ENCODE results near the gene BAHCC1. TPM values are rescaled to one million over a fixed set of nuclear protein-coding genes. Genes with fewer than 3 reads are reported as not detected.

The BAHCC1 gene
- total RNA-seq, 3 donors from 2014 or later, result 7.4 to 17.0 (median 11.7) TPM

GRCh38 chr17:81513753-81514488, 118.7 kb downstream of the BAHCC1 start:
- no peaks in the 10 kb centered on the region for H3K27me3 ChIP-seq
- intact Hi-C loops (cut with DNase I; ENCODE audit: low total_unique reads), result no loop called here
- H3K36me3 ChIP-seq, result no peaks in the 10 kb centered on the region
- TF ChIP-seq POLR2A (IDR thresholded peaks at IDR 0.05) (peak; percentile 19), CTCF (IDR thresholded peaks at IDR 0.05) (no peak), POLR2AphosphoS5 (IDR thresholded peaks at IDR 0.05) (peak in 1 of 3 donors; percentile 48)
- peak overlapping the region; percentile 98 to 99 for H3K27ac ChIP-seq
- peaks cover 2 to 8% of the 10 kb centered on the region in 2 donors for H3K4me1 ChIP-seq
- peak; percentile 72 to 75 for DNase-seq (ENCODE audit: low spot score in 2 of 2)
- H3K4me3 ChIP-seq, result peak overlapping the region; percentile 79 to 98 (median 92)
- no peaks in the 10 kb centered on the region for H3K9me3 ChIP-seq

- DNase-seq (ENCODE audit: low spot score in 2 of 2), result no peak
- Histone ChIP-seq H3K4me1 (peaks cover 6 to 9% of the 10 kb centered on the region in 2 donors), H3K9me3 (no peaks in the 10 kb centered on the region), H3K27me3 (no peaks in the 10 kb centered on the region), H3K27ac (peak overlapping the region; percentile 98 to 99), H3K4me3 (peak overlapping the region; percentile 79 to 98 (median 92)), H3K36me3 (no peaks in the 10 kb centered on the region)
- TF ChIP-seq CTCF (IDR thresholded peaks at IDR 0.05) (no peak), POLR2AphosphoS5 (IDR thresholded peaks at IDR 0.05) (peak in 1 of 3 donors; percentile 53), POLR2A (IDR thresholded peaks at IDR 0.05) (no peak)
- intact Hi-C loops (cut with DNase I; ENCODE audit: low total_unique reads), result no loop called here
Measured at GRCh38 chr17:81514489-81514738, 119.2 kb downstream of the BAHCC1 start.

GRCh38 chr17:81514739-81515529, 119.7 kb downstream of the BAHCC1 start:
- TF ChIP-seq POLR2AphosphoS5 (IDR thresholded peaks at IDR 0.05) (peak in 1 of 3 donors; percentile 49), POLR2A (IDR thresholded peaks at IDR 0.05) (no peak), CTCF (IDR thresholded peaks at IDR 0.05) (no peak)
- DNase-seq (ENCODE audit: low spot score in 2 of 2), result peak; percentile 76 to 83
- H3K4me1 ChIP-seq, result peaks cover 10 to 14% of the 10 kb centered on the region in 2 donors

GRCh38 chr17:81515530-81516041, 120.3 kb downstream of the BAHCC1 start:
- intact Hi-C loops (cut with DNase I; ENCODE audit: low total_unique reads), result no loop called here
- Histone ChIP-seq H3K27me3 (no peaks in the 10 kb centered on the region), H3K4me3 (peak overlapping the region; percentile 79 to 98 (median 92)), H3K27ac (peak overlapping the region; percentile 98 to 99), H3K36me3 (no peaks in the 10 kb centered on the region), H3K4me1 (peaks cover 10 to 15% of the 10 kb centered on the region in 2 donors), H3K9me3 (no peaks in the 10 kb centered on the region)
- DNase-seq (ENCODE audit: low spot score in 2 of 2), result no peak
- TF ChIP-seq CTCF (IDR thresholded peaks at IDR 0.05), result no peak
- no peak for TF ChIP-seq POLR2AphosphoS5 (IDR thresholded peaks at IDR 0.05)
- TF ChIP-seq POLR2A (IDR thresholded peaks at IDR 0.05), result no peak

More at GRCh38 chr17:81514739-81515529, 119.7 kb downstream of the BAHCC1 start:
- intact Hi-C loops (cut with DNase I; ENCODE audit: low total_unique reads), result no loop called here
- no peaks in the 10 kb centered on the region for H3K9me3 ChIP-seq
- no peaks in the 10 kb centered on the region for H3K36me3 ChIP-seq
- peak overlapping the region; percentile 98 to 99 for H3K27ac ChIP-seq
- H3K4me3 ChIP-seq, result peak overlapping the region; percentile 79 to 98 (median 92)
- H3K27me3 ChIP-seq, result no peaks in the 10 kb centered on the region

Other genes starting within 250 kb of the BAHCC1 start
- not detected for gene PVALEF, start 229.9 kb upstream of the BAHCC1 start, total RNA-seq
- gene AATK, start 229.2 kb upstream of the BAHCC1 start, total RNA-seq, result under 1 TPM; under 0.01 to 0.98 (median 0.73) TPM
- gene CEP131, start 172.5 kb upstream of the BAHCC1 start, total RNA-seq, result 10 to 100 TPM in 1 of 3 donors, 1 to 10 TPM in 2; 6.9 to 12.8 (median 9.7) TPM
- 10 to 100 TPM; 33.9 to 54.3 (median 36.4) TPM for gene TEPSIN, start 156.4 kb upstream of the BAHCC1 start, total RNA-seq
- gene NDUFAF8, start 156.1 kb upstream of the BAHCC1 start, total RNA-seq, result 10 to 100 TPM; 34.2 to 39.7 (median 35.2) TPM
- 100 to 1,000 TPM in 1 of 3 donors, 10 to 100 TPM in 2; 52.4 to 104 (median 85.2) TPM for gene SLC38A10, start 100.2 kb upstream of the BAHCC1 start, total RNA-seq
- gene ACTG1, start 117.3 kb downstream of the BAHCC1 start, total RNA-seq, result 1,000 to 10,000 TPM; 2,222 to 2,764 (median 2,750) TPM
- gene FSCN2, start 132.9 kb downstream of the BAHCC1 start, total RNA-seq, result 1 to 10 TPM in 2 of 3 donors, under 1 TPM in 1; 0.48 to 3.2 (median 1.6) TPM
- 10 to 100 TPM; 13.0 to 23.1 (median 20.6) TPM for gene FAAP100, start 156.9 kb downstream of the BAHCC1 start, total RNA-seq
- gene NPLOC4, start 241.7 kb downstream of the BAHCC1 start, total RNA-seq, result 10 to 100 TPM; 56.0 to 69.0 (median 57.8) TPM
- 1 to 10 TPM in 2 of 3 donors, under 1 TPM in 1; 0.80 to 3.5 (median 2.6) TPM for gene TSPAN10, start 241.7 kb downstream of the BAHCC1 start, total RNA-seq